Omental fat pad (tissue), 4 donors: Measurements from ENCODE around the gene ELOVL4. TPM values are rescaled to one million over a fixed set of nuclear protein-coding genes. Genes with fewer than 3 reads are reported as not detected.
A peak's percentile ranks its signal among the peaks of the same experiment; 100 is the strongest.

ENCODE experiments used
- ATAC-seq: fragments of 150-250 bp; one replicate; pipeline ENCODE4 v1.9.1; 2016; ENCODE audit warnings: mild to moderate bottlenecking, moderate library complexity; ENCODE audit not compliant: low FRiP score
- DNase-seq: peaks from one replicate; pipeline ENCODE4 v3.0.0-alpha.2; 2019; ENCODE audit warnings: low spot score
- total RNA-seq, 4 donors: library from RNA; depleted of rRNA; stranded (reverse); fragments of >200 nt; gene quantifications; one replicate each; pipeline ENCODE4 v1.1.0, GENCODE V29; 2016
- TF ChIP-seq, protein P1 (sequence below), 3 donors: fragments of 450-650 bp; IDR thresholded peaks; one replicate each; pipeline ENCODE4 v1.5.1; 2016 to 2017; ENCODE audit warnings: antibody characterized with exemption in 3 of 3, mild to moderate bottlenecking in 3 of 3, moderate library complexity in 2 of 3

Gene ELOVL4
- total RNA-seq, 4 donors from 2014 or later, result 0.19 to 0.95 (median 0.37) TPM

GRCh38 chr6:79946272-79947190 lies 822 bp downstream of the ELOVL4 start:
- TF ChIP-seq, protein P1, sequence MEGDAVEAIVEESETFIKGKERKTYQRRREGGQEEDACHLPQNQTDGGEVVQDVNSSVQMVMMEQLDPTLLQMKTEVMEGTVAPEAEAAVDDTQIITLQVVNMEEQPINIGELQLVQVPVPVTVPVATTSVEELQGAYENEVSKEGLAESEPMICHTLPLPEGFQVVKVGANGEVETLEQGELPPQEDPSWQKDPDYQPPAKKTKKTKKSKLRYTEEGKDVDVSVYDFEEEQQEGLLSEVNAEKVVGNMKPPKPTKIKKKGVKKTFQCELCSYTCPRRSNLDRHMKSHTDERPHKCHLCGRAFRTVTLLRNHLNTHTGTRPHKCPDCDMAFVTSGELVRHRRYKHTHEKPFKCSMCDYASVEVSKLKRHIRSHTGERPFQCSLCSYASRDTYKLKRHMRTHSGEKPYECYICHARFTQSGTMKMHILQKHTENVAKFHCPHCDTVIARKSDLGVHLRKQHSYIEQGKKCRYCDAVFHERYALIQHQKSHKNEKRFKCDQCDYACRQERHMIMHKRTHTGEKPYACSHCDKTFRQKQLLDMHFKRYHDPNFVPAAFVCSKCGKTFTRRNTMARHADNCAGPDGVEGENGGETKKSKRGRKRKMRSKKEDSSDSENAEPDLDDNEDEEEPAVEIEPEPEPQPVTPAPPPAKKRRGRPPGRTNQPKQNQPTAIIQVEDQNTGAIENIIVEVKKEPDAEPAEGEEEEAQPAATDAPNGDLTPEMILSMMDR (IDR thresholded peaks at IDR 0.05), result no peak
- ATAC-seq (peak; percentile 57), DNase-seq (no peak)

GRCh38 chr6:79943133-79943532 lies 4.2 kb downstream of the ELOVL4 start:
- DNase-seq, result no peak
- ATAC-seq, result no peak

GRCh38 chr6:79941489-79942151 lies 5.7 kb downstream of the ELOVL4 start:
- no peak for ATAC-seq
- TF ChIP-seq, protein P1 (IDR thresholded peaks at IDR 0.05), result no peak
- DNase-seq, result no peak

More at GRCh38 chr6:79943133-79943532, 4.2 kb downstream of the ELOVL4 start:
- TF ChIP-seq, protein P1 (IDR thresholded peaks at IDR 0.05), result no peak

DNA sequence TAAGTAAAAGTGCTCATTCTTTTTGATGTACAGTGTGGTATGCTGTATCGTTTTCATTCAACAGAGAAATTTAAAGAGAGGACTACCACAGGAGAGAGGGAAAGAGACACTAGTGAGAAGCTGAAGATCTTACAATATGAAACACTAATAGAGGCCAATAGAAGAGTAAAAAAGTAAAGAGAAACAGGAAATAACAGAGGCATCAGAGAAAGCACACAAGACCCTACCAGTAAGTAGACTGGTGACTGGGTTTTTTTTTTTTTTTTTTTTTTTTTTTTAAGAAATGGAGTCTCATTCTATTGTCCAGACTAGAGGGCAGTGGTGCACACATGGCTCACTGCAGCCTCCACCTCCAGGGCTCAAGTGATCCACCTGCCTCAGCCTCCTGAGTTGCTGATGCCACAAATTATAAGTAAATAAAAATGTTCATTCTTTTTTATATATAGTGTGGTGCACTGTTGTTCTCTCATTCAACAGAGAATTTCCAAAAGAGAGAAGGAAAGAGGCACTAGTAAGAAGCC lies 18.8 kb downstream of the ELOVL4 start:
- DNase-seq (no peak), ATAC-seq (no peak)
- TF ChIP-seq, protein P1 (IDR thresholded peaks at IDR 0.05), result no peak

DNA sequence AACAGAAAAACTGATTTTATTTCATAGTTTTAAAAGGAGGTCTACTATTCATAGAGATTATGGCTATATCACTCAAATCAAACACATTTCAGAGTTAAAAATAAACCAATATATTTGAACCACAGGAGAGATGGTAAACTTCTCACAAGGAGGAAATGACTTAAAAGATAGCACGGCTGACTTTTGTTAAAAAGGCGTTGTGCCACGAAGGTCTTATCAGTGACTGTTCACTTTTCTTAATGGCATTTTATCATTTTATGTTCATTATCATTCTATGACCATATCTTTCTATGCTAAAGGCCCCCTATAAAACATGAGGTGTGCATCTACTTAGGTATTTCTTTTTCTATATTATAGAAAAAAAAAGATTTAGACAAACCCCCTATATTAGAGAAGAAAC lies 19.6 kb downstream of the ELOVL4 start:
- TF ChIP-seq, protein P1 (IDR thresholded peaks at IDR 0.05), result no peak
- ATAC-seq (no peak), DNase-seq (no peak)

DNA sequence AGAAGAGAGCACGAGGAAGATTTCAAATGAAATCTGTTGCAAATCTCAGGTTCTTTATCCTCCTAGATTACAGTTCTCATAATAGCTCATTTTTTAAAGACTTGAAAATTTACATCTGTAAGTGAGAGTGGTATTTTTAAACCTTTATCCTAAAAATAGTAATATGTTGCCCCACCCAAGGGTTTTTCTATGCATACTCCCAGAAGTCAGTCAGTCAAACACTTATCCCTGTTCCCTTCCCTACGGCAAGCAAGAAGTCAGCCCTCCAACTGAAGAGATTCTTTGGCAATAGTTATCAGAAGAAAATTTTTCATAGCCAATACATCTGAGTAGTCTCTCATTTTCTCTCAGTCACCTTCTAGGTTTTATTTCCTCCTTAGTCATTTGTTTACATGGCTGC lies 24.1 kb downstream of the ELOVL4 start:
- ATAC-seq (no peak), DNase-seq (no peak)
- TF ChIP-seq, protein P1 (IDR thresholded peaks at IDR 0.05), result no peak
